Activated effector memory CD4-positive, alpha-beta T cell treated with anti-CD3 and anti-CD28 coated beads, Interleukin-2, amount 50 U/mL, for 16 hours (primary cell): Measurements from ENCODE around the gene FAM221B.

Experiments used
- DNase-seq: peaks from one replicate; pipeline ENCODE4 v3.0.0-alpha.2; 2020

The FAM221B gene

DNA sequence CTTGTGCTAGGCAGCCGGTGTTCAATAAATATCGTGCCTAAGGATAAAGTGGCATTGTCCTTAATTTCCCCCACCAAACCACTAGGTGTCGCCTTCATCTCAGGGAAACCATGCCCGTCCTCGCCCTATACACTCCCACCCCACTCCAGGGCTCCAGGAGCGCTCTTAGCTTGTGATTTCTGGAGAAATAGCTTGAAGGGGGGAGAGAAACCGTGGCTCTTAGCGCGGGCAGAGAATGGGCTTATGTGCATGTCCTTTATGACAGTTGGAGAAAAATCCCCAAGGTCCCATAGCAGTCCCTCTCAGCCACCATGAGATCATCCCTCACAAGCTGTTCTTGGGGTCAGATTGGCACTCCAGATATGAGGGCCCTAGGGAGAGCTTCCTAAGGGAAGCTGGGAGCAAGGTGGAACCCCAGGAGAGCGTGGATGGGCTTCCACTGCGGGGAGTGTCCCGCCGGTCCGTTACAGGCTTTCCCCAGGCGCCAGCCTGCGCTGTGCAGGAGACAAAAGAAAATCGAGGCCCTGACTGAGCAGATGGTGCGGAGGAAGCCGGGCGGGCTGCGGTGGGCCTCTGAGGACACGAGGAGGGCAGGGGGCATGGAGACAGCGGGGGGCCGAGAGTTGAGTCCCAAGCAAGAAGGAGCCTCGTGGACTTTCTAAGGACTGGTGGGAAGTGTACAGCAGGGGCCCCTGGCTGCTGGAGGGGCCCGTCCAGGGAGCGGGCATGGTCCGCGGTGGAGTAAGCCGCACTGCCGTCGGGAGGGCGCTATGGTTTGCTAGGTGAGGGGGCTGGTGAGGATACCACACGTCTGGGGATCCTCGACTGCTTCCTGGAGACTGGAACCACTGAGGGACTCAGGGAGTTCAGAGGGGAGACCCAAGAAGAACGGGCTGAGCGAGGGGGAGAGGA is 37.9 kb downstream of the FAM221B start:
- peak; percentile 79 for DNase-seq

DNA sequence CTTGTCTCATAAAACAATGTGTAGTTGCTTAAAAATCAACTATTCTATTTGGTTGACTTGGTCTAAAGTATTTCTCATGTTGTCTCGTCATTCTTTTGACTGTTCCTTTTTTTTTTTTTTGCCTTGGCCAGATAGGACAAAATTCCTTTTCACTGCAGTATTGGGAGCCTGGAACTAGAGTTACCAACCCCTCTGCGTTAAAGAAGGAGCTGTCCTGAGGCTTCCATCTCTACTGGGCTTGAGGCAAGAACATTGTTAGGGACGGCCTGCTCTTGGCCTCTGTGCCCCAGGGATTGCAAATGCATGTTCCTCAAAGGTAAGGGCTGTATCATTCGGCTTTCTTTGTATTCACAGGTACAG is 38.5 kb downstream of the FAM221B start:
- DNase-seq, result no peak

DNA sequence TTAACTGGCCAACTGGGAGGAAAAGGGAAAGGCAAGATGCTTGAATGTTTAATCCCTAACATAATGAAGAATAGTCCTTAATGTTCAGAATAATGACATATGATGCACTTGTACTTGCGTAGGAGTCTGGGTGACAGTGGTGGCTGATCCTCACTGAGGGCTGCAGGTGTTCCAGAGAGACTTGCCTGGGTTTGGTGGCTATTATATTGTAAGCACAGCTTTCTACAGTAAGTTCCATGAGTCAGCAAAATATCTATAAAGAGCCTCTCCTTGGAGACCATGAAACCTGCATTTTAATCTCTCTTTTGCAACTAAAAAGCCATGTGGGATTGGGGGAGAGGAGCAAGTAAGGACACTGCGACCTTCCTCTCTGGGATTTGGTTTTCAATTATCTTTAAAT is 39.0 kb downstream of the FAM221B start:
- no peak for DNase-seq

DNA sequence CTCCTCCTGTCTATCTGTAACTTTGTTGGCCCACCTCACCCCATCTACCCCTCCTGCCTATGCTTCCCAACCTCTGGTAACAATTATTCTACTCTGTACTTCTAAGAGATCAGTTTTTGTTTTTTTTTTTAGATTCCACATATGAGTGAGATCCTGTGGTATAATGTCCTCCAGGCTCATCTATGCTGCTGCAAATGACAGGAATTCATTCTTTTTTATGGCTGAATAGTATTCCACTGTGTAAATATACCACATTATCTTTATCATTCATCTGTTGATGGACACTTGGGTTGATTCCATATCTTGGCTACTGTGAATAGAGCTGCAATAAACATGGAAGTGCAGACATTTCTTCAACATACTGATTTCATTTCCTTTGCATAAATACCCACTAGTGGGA is 45.1 kb downstream of the FAM221B start:
- no peak for DNase-seq

DNA sequence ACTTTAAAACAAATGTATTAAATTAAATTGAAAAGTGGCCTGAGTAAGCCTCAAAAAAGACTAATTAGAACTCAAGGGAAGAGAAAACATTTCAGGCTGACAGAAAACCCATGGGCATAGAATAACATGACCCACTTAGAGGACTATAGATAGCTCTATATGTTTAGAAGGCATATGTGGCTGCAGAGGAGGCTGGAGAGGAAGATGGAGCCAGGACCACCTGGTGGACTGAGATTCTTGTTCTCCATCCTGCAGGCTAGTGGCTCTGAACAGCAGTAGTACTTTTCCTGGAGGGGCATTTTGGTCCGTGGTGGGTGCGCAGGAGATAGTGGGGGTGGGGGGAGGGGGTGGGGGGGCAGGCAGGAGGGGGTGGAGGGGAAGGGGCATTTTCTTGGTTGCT is 47.5 kb downstream of the FAM221B start:
- no peak for DNase-seq

DNA sequence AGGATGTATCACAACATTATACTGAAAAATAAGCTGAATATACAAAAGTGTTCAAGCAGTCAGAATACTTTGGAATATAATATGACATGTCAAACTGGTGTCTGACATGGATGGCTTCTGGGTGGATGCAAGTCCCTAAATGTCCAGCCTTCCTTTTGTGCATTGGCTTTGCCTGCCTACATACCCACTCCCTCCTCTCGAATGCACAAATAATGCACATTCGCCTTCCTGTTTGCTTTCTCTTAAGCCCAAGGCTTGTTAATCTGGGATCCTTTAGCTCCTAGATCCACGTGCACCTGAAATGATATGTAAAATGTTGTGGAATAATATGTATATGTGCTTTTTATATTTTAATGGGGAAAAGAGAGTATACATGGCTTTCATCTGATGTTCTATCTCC is 50.0 kb downstream of the FAM221B start:
- DNase-seq, result no peak

DNA sequence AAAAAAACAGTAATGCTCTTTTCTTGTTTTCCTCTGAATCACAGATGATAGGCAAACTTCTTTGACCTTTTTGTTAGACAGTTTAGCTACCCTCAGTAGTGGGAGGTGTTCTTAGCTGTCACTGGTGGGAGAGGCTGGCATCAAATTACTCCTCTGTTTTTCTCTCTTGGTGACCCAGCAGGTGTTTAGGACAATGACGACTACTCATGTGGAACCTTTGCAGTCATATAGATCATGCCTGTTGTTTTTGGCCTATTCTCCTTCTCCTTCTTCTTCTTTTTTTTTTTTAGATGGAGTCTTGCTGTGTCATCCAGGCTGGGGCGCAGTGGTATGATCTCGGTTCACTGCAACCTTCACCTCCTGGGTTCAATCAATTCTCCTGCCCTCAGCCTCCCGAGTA is 52.5 kb downstream of the FAM221B start:
- no peak for DNase-seq

DNA sequence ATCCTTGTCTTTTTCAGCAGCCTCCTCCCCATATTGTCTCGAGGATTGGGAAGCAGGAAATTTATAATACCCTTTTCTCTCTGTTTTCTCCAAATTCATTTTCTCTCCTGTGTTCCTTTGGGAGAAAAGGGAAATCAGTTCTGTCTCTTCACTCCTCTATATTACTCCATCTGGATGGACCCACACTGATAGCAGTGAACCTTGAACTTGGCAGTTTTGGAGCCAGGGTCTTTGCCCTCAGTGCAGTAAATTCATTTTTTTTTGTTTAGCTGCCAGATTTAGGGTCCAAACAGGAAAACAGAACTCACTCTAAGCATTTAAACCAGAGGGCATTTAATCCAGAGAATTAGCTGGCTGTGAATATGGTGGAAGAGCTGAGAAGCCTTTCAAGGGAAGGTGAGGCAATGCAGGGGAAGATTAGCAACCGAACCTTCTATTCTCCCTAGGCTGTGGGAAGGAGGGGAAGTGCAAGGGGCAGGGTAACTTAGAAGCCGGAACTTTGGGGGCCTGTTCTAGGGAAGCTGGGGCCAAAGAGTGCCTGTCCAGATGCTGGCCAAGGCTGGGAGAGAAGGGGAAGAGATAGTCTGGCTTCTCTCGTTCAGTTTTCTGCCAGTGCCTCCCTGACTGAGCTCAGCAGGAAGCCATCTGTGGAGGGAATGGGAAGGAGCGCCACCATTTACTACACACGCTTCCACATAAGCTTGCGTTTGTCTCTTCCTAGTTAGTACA is 53.5 kb downstream of the FAM221B start:
- no peak for DNase-seq

DNA sequence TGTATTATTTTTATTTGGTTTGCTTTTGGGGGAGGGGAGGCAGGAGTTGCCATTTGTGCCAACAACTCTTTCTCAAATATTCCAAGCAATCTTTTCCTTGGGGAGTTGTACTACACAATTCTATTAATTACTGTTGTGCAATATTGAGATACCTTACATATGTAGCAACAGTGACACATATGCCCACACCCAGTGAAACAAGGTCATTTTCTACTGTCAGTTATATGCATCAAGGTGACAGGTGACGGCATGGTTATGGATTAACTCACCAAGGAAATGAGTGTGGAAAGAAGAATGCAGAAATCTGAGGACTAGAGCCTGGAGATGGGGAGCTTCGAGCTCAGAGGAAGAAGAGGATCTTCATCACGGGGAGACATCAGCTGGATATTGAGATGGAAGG is 56.6 kb downstream of the FAM221B start:
- no peak for DNase-seq

DNA sequence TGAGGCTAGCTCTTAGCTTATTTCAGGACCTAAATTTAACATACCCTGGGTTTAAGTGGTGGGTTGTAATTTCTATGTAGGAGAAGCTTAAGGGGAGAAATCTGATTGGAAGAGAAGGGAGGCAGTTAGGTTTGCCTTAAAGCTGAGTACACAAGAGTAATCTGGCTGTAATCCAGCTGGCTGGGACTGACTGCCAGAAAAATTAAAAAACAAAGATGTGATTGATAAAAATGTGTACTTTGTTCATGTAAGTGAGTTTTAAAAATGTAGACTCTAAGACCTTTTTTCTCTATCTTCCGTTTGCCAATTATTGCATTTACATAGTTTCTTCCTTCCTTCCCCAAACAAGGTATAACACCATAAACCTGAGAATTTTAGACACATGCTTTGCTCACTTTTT is 57.0 kb downstream of the FAM221B start:
- DNase-seq, result no peak

DNA sequence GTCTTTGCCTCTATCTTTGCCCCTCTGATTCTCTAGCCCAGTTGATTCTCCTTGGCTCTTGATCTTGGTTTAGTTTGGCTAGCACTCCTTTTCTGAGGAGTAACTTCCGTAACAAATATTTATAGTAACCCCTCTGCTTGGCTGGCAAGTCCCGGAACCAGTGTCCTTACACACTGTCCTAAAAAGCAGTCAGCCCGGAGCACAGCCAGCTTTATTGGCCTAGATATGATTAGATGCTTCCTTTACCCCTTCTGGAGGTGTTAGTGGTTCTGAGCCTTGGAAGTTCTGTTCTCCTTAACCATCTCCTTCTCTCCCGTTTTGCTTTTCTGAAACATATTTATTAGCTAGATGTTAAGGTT is 57.5 kb downstream of the FAM221B start:
- DNase-seq, result no peak

DNA sequence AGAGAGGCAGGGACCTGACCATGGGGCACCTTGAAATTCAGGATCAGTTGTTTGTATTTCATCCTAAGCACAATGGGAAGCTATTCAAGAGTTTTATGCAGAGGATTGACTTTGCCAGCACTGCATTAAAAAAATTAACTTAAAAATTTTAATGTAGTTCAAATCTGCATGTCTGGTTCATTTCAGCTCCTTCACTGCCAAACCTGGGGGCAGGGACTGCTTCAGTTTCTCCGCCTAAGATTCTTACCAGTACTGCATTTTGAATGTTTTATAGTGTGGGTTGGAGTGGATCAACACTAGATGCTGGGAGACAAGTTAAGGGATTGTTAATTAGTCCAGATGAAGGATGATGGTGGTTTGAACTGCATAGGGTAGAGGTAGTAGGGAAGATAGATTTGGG is 58.8 kb downstream of the FAM221B start:
- no peak for DNase-seq

DNA sequence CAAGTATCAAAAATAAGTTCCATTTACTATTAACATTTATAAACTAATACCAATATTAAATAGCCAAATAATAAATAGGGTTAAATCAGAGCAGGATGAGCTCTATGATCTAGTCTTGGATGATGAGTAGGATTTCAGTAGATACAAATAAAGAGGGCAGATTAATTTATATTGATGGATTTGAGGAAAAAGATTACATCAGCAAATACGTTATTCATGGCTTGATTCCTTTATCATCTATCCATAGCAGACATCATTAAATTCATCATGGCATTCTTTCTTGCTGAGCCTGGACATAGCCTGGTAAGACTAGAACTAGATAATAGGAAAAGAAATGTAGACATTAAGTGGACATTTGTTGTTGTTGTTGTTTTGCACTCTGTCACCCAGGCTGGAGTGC is 61.1 kb downstream of the FAM221B start:
- DNase-seq, result no peak

DNA sequence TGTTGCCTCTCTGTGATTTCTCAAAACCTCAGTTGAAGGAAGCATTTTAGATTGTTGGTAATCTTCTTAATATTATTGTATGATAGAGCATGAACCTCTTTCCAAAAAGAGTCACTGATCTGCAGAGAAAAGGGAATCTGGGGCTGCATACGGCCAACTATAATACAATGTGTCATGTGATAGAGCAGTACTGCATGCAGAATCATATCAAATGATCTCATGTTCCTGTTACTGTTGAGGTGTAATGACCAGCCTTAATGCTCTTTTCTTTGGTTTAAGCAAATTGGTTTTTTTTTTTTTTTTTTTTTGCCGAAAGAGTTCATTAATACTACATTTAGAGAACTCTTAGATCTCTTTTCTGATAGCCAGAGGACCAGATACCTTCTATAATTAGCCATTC is 61.5 kb downstream of the FAM221B start:
- DNase-seq, result no peak
